Stimulated activated naive CD8-positive, alpha-beta T cell treated with anti-CD3 and anti-CD28 coated beads, Interleukin-15, amount 100 ng/mL, for 72 hours (primary cell): ENCODE measurements around the gene SSPN.
"Not testable (repeated sequence)": the region's sequence is repeated elsewhere in the genome, so short reads cannot be mapped to it uniquely, and the experiment has no call there.

Source experiments
- ATAC-seq: fragments of 150-1000 bp; cut with Tn5 transposase; 2 replicates; pipeline ENCODE4 v1.10.0; 2021; ENCODE audit warnings: mild to moderate bottlenecking, moderate library complexity
- DNase-seq, 2 donors: peaks; one replicate each; pipeline ENCODE4 v3.0.0; 2021 to 2022
- H3K27ac Mint-ChIP-seq, 2 donors: one replicate each; pipeline ENCODE4 v1.8.0; 2022; ENCODE audit warnings: mild to moderate bottlenecking in 2 of 2, mixed read lengths in 2 of 2, moderate library complexity in 2 of 2
- H3K27me3 Mint-ChIP-seq: one replicate; pipeline ENCODE4 v1.8.0; 2022; ENCODE audit warnings: mixed read lengths
- H3K4me1 Mint-ChIP-seq: one replicate; pipeline ENCODE4 v1.8.0; 2022; ENCODE audit warnings: mild to moderate bottlenecking, mixed read lengths
- H3K4me3 Mint-ChIP-seq, 2 donors: one replicate each; pipeline ENCODE4 v1.8.0; 2022; ENCODE audit warnings: mild to moderate bottlenecking in 2 of 2, mixed read lengths in 2 of 2, moderate library complexity in 1 of 2
- H3K9me3 Mint-ChIP-seq, 2 donors: one replicate each; pipeline ENCODE4 v1.8.0; 2022; ENCODE audit warnings: mixed read lengths in 2 of 2

The SSPN gene

DNA sequence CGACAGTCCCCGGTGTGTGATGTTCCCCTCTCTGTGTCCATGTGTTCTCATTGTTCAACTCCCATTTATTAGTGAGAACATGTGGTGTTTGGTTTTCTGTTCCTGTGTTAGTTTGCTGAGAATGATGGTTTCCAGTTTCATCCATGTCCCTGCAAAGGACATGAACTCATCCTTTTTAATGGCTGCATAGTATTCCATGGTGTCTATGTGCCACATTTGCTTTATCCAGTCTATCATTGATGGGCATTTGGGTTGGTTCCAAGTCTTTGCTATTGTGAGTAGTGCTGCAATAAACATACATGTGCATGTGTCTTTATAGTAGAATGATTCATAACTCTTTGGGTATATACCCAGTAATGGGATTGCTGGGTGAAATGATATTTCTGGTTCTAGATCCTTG, 40.1 kb downstream of the SSPN start:
- H3K27ac Mint-ChIP-seq, DNase-seq, H3K9me3 Mint-ChIP-seq, H3K4me1 Mint-ChIP-seq, H3K4me3 Mint-ChIP-seq, ATAC-seq: not testable (repeated sequence)
- peaks cover 23% of the 10 kb centered on the region for H3K27me3 Mint-ChIP-seq

DNA sequence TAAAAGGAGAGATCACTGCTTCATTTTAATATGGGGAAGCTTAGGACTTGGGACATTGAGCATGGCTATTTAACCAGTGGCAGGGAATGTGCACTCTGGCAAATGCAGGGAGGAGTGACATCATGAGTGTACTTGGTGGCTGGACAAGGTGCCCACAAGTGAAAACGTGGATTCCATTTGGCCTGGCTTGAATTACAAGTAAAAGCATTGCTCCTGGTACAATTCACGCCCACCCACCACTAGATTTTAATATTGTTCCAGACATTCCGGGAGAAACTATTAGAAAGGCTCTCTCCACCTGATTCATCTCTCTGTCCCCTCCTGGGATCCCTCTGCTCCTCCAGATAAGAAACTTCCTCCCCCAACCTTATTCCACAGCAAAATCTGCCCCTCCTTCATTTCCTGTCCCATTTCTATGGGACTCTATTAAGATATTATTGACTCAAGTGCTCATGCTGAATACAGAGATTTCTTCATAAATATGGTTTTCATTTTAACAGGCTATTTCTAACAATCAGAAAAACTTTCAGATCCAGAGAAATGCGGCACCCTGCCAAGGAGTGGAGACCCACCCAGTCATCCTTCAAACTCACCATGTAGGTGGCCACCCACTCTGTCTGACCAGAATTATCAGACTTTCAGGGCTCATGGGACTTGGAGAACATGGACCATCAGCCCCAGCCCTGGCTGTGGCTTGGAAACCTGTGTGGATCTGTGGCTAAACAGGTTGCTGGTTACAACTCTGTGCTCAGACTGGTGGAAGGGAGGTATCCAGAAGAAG, 43.2 kb downstream of the SSPN start:
- peak overlapping the region in 1 of 2 donors; percentile 16 for H3K27ac Mint-ChIP-seq
- peaks cover 23% of the 10 kb centered on the region for H3K27me3 Mint-ChIP-seq
- H3K4me1 Mint-ChIP-seq: no peaks in the 10 kb centered on the region
- no peaks in the 10 kb centered on the region for H3K9me3 Mint-ChIP-seq
- DNase-seq (no peak), ATAC-seq (no peak)
- no peak overlapping the region for H3K4me3 Mint-ChIP-seq

DNA sequence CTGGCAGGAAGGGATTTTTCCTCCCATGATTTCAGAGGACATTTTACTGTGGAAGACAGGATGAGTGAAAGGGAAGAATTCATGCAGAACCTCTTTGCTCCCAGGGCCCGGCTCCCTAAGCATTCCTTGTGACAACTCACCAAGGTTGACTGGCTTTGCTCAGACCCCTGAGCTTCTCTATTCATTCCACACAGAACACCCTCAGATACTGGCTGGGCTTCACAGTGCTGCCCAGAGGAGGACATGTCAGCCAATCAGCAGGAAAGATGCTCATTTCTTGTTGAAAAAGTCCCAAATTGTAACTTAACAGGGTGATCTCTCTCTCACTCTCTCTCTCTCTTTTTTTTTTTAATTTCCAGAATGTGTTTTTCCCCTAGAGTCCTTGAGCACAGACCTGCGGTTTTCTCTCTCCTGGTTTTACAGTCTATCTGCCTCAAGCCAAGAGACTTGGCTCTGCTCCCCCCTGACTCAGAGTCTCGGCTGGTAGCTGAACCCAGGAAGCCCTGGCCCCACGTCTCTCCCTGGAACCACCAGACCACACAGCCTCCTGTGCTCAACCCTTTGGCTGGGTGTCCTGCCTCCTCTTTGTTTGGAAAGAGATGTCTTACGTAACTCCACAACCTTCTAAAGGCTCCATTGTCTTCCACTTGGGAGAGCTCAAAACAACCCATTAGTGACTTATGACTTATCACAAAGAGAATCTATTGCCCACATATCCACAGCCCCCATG, 43.9 kb downstream of the SSPN start:
- ATAC-seq (no peak), DNase-seq (no peak)

DNA sequence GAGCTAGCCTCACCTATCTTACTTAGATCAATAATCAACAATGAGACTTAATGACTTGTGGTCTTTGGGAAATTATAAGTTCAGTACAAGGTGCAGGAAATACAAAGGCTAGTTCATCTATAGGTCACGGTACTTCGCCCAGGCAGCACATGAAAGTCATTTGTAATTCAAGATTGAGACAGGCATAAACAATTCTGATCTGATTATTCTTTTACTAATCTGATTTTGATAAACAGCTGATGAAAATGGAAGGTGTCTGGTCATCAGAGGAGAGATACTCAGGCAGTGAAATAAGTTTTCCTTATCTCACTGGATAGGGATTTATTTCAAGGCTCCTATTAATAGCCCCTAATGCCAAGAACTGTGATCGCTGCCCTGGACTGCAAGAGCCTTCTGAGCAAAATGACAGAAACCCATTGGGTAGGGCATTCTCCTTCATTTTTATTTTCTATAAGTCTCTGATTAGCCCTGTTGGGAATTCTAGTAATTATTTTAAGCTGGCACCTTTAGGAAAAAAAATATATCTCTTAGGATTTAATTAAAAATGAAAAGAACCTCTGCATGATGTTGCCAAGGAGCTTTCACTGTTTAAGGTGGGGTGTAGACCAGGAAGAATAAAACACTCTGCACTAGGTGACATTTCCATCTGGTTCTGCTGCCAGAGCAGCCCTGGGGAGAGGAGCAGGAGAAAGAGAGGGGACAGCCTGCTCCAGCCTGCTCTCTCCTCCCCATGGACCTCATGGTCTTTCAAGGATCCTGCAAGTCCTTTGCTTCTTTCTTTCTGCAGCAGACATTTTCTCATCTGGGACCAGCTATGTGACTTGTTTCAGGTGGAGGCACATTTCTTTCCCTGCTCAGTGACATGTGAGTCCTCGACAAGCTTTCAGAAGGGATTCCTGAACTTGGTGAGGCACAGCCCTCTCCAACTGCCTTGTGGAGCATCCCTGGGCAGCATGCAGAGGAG, 44.8 kb downstream of the SSPN start:
- no peak for ATAC-seq
- peaks cover under 1% of the 10 kb centered on the region for H3K4me1 Mint-ChIP-seq
- H3K4me3 Mint-ChIP-seq: no peak overlapping the region
- peaks cover 26% of the 10 kb centered on the region for H3K27me3 Mint-ChIP-seq
- no peak for DNase-seq
- no peak overlapping the region for H3K27ac Mint-ChIP-seq
- H3K9me3 Mint-ChIP-seq: peaks cover 0 to under 1% of the 10 kb centered on the region in 2 donors

More for the DNA sequence above, 43.9 kb downstream of the SSPN start:
- H3K27ac Mint-ChIP-seq: no peak overlapping the region
- peaks cover 23% of the 10 kb centered on the region for H3K27me3 Mint-ChIP-seq
- H3K4me3 Mint-ChIP-seq: no peak overlapping the region
- H3K9me3 Mint-ChIP-seq: no peaks in the 10 kb centered on the region
- H3K4me1 Mint-ChIP-seq: no peaks in the 10 kb centered on the region

DNA sequence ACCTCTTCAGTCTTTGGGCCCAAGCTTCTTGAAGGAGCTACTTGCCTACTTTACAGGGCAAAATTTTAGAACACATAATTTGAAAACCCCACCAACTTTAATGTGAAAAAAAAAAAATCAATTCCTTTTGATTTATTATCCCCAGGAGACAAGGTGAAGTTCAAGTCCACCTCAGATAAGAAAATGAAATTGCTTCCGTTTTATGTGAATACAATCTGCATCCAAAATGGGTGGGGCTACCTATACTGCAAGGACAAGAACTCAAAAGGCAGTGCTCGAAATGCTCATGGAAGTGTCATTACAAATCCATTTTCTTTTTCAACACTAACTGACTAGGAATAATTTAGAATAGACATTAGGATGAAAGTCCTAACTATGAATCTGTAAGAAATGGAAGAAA, 45.7 kb downstream of the SSPN start:
- Mint-ChIP-seq H3K4me1 (peaks cover 4% of the 10 kb centered on the region), H3K27ac (no peak overlapping the region), H3K9me3 (peaks cover 0 to 4% of the 10 kb centered on the region in 2 donors), H3K27me3 (peaks cover 30% of the 10 kb centered on the region), H3K4me3 (no peak overlapping the region)
- DNase-seq: no peak
- ATAC-seq: no peak

DNA sequence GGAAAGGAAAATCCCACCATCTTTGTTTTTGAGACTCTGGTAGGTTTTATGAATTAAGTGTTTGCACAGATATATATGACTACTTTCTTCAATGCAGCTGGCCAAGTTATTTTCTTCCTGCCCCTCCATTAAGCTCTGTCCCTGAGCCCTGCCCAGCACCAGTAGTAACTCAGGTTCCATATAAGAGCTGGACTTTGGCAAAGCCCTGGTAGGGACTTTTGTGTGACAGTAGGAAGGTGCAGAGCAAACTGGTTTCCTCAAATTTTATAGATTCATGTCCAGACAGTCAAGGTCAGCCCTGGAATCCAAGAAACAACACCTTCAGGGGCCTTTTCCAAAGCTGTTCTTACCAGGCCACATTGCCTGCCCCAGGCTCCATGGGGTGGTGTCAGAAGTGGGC, 47.3 kb downstream of the SSPN start:
- peaks cover 38% of the 10 kb centered on the region for H3K27me3 Mint-ChIP-seq
- peaks cover 4 to 7% of the 10 kb centered on the region in 2 donors for H3K9me3 Mint-ChIP-seq
- no peak overlapping the region for H3K4me3 Mint-ChIP-seq
- H3K4me1 Mint-ChIP-seq: peaks cover 4% of the 10 kb centered on the region
- no peak overlapping the region for H3K27ac Mint-ChIP-seq
- DNase-seq (no peak), ATAC-seq (peak; percentile 13)

DNA sequence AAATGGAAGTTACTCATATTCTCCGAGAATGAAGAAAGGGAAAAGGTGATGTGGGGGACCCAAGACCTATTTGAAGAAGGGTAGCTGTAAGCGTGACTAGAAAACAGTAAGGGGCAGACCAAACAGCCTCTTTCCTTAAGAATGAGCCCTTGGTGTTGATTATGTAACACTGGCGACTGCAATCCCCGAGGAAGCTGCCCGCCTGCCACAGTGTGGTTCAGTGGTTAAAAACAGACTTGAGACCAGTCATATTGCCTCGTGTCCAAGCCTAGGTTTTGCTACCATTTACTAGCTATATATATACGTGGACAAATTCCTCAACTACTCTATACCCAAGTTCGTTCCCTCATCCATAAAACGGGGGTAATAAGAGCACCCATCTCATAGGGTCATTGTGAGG, 49.1 kb downstream of the SSPN start:
- Mint-ChIP-seq H3K9me3 (peaks cover 4 to 12% of the 10 kb centered on the region in 2 donors), H3K4me3 (no peak overlapping the region), H3K4me1 (peaks cover 4% of the 10 kb centered on the region), H3K27ac (no peak overlapping the region), H3K27me3 (peaks cover 30% of the 10 kb centered on the region)
- ATAC-seq: no peak
- no peak for DNase-seq

DNA sequence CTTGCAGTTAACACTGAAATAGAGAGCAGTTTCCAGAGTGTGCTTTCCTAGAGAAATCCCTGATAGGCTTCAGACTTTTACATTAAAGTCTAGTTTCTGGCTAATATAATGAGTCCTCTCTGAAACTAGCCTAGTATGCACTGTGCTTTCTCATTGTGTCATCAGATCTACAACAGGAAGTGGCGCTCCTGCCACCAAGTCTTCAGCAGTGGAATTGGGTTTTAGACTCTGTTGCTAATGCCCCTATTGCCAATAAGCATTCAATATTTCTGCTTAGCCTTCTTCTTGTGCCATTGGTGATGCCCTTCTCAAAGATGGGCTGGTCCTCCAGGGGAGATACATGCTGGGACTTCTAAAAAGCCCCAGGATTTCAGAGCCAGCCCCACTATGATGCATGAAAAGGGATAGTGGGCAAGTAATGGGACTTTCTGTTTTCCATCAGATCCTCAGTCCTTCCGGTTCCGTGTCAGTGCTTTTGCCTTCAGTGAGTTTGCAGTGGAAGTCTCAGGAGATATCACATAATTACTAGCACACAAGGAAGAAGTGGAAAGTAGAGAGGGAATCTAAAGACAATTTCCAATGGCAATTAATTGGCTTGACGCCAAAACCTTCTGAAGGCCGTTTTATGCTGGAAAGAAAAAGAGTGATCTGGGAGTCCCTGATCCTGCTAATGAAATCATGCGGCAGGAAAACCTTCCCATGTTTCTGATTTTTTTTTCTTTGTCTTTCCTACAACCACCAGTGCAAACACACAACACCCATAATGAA, 50.0 kb downstream of the SSPN start:
- peak overlapping the region in 1 of 2 donors; percentile 86 for H3K27ac Mint-ChIP-seq
- H3K4me1 Mint-ChIP-seq: peaks cover 4% of the 10 kb centered on the region
- DNase-seq (no peak), ATAC-seq (peak; percentile 70)
- H3K27me3 Mint-ChIP-seq: peaks cover 30% of the 10 kb centered on the region
- H3K9me3 Mint-ChIP-seq: peaks cover 4 to 17% of the 10 kb centered on the region in 2 donors
- H3K4me3 Mint-ChIP-seq: no peak overlapping the region

DNA sequence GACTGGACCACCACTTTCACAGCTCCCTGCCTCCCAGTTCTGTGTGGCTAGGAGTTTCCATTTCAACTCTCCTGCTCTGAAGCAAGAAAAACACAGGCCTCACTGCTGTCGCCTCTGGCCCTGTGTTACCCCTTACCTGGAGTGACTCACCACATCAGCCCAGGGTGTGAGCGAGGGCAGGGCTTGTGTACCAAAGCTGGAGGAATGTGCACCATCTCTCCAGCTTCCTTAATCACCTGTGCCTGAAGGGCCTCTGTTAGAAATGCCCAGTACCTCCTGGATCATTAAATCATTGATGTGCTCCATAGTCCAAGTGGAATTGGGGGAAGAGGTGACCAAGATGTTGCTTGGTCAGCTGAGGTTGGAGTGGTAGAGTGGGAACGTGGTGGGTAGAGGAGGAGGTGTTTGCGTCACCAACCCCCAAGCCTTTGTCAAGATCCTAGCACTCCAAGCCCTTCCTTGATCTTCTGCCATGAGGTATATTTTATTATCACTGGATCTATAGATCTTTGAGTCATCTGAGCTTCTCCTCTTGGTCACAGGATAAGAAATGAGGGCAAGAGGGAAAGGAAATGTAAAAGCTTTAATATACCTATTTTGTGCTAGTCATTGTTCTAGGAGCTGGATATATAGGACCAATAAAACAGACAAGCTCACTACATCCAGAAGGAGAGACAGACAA, 51.3 kb downstream of the SSPN start:
- no peak overlapping the region for H3K27ac Mint-ChIP-seq
- H3K27me3 Mint-ChIP-seq: peaks cover 30% of the 10 kb centered on the region
- peak; percentile 45 for ATAC-seq
- peaks cover 4% of the 10 kb centered on the region for H3K4me1 Mint-ChIP-seq
- no peak for DNase-seq
- no peak overlapping the region for H3K4me3 Mint-ChIP-seq
- H3K9me3 Mint-ChIP-seq: peaks cover 4 to 17% of the 10 kb centered on the region in 2 donors

DNA sequence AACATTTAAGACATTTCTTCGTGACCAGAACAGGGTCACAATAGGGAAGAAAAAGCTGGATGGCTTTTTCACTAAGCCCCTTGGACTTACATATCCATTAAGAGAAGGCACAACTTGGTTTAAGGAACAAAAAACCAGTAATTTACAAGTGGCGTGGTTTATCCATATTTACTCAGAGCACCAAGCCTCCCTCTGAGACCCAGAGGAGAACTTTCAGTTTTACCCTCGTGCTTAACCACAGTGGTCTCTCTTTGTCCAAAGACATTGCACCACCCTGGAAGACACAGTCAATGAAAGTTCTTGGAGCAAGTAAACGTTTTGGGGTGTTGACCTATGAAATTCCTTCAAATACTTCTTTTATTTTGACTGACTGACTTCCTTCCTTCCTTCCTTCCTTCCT, 52.5 kb downstream of the SSPN start:
- Mint-ChIP-seq H3K27me3 (peaks cover 30% of the 10 kb centered on the region), H3K27ac (no peak overlapping the region), H3K9me3 (peaks cover 4 to 17% of the 10 kb centered on the region in 2 donors), H3K4me1 (peaks cover 4% of the 10 kb centered on the region), H3K4me3 (no peak overlapping the region)
- DNase-seq (no peak), ATAC-seq (no peak)

DNA sequence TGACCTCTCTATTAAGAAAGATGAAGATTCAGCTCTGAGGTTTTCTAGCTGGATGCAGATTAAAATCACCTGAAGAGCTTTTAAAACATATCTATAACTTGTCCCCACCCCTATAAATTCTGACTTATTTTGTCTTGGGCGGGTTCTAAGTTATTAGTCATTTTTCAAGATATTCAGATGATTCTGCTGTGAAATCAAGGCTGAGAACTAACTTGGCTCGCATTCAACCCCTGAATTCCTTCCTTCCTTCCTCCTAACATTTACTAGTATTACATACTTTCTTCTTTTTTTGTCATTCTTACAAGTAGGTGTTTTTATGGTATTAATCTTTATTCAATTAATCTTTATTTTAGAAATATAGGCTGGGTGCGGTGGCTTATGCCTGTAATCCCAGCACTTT, 55.4 kb downstream of the SSPN start:
- ATAC-seq: no peak
- Mint-ChIP-seq H3K9me3 (peaks cover 0 to 17% of the 10 kb centered on the region in 2 donors), H3K27me3 (peaks cover 23% of the 10 kb centered on the region), H3K4me1 (no peaks in the 10 kb centered on the region), H3K4me3 (no peak overlapping the region), H3K27ac (no peak overlapping the region)
- DNase-seq: no peak

DNA sequence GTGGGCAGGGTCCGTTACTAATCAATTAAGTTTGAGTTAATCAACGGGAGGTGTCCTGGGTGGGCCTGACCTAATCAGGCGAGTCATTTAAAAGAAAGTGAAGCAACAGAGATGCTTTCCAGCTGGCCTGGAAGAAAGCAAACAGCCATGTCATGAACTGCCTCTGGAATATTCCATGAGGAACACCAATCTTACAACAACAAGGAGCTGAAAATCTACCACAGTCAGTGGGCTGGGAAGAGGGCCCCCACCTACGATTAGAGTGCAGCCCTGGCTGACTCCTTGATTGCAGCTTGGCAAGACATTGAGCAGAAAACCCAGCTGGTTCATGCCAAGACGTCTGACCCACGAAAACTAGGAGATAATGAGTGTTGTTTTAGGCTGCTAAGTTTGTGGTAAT, 56.2 kb downstream of the SSPN start:
- H3K27ac Mint-ChIP-seq: no peak overlapping the region
- H3K4me3 Mint-ChIP-seq: no peak overlapping the region
- no peak for DNase-seq
- H3K9me3 Mint-ChIP-seq: peaks cover 0 to 18% of the 10 kb centered on the region in 2 donors
- H3K27me3 Mint-ChIP-seq: peaks cover 19% of the 10 kb centered on the region
- H3K4me1 Mint-ChIP-seq: no peaks in the 10 kb centered on the region
- no peak for ATAC-seq

DNA sequence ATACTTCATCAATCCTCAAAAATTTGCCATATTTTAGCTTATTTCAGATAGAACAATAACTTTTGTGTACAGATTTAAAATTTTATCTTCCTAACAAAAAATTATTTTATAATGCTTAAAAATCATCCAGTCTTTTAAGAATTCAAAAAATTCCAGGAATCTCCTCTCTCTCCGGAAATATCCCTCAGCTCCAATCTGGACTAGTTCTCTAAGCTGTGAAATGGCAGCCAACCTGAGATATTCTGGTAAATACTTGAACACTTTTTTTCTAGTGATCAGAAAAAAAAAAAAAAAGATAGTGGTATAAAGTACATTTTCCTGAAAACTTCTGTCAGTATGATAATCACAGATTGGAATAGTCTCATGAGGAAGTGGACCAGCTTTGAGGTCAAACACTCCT, 57.6 kb downstream of the SSPN start:
- Mint-ChIP-seq H3K4me3 (no peak overlapping the region), H3K4me1 (no peaks in the 10 kb centered on the region), H3K27me3 (peaks cover 9% of the 10 kb centered on the region), H3K9me3 (peaks cover 5 to 21% of the 10 kb centered on the region in 2 donors), H3K27ac (no peak overlapping the region)
- DNase-seq (no peak), ATAC-seq (no peak)

DNA sequence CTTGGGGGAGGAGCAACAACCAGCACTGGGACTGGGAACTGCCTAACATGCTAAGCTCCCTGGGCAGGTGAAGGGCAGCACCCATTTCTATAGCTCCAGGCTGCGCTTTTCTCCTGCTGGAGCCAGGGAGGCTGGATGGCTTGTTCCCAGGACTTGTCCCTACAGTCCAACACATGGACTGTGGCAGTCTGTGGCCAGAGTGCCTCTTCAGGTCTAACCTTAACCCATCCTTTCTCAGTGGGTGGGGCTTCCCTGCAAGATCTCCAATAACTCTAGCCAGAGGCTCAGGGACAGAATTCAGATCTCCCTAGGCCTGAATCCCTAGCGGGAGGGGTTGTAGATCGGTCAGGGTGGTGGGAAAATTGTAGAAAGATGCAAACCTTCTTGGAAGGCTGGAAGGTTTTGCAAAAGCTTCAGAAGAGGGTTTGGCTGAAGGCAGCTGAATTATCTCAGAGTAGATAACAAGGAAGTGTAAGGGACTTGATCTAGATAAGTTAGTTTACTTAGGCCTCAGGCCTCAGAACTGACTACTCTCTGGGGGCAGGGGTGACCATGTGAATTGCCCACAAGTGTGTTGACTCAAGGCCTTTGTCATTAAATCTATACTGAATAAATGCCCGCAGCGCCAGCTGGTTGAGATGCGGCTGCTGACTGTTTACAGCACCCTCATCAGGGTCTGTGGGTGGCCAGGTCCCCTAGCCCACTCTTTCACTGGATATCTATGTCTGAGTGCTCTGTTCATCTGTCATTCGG, 60.7 kb downstream of the SSPN start:
- Mint-ChIP-seq H3K27me3 (no peaks in the 10 kb centered on the region), H3K4me1 (no peaks in the 10 kb centered on the region), H3K27ac (no peak overlapping the region), H3K9me3 (peaks cover 17 to 19% of the 10 kb centered on the region in 2 donors), H3K4me3 (no peak overlapping the region)
- DNase-seq (no peak), ATAC-seq (no peak)
